SIG-M5 treated with dmso at 0.1 percent for 504 hours (cell line): ENCODE data around the gene TJP2.
"Not testable (repeated sequence)": the region's sequence is repeated elsewhere in the genome, so short reads cannot be mapped to it uniquely, and the experiment has no call there.

ENCODE experiments used
- DNase-seq: peaks from one replicate; lab custom pipeline; 2025; ENCODE audit not compliant: unreplicated experiment; lab: John Stamatoyannopoulos, UW

Gene TJP2

GRCh38 chr9:69157751-69158466 is 16.2 kb upstream of the TJP2 start:
- DNase-seq: no peak

- DNase-seq: no peak
These were observed 15.6 kb upstream of the TJP2 start for GRCh38 chr9:69158471-69158870.

- DNase-seq: not testable (repeated sequence)
These were observed 9.5 kb upstream of the TJP2 start for GRCh38 chr9:69164573-69164972.

- DNase-seq: no peak
These were observed 8.5 kb upstream of the TJP2 start for GRCh38 chr9:69165581-69165980.

- peak; percentile 20 for DNase-seq
These were observed 5.3 kb upstream of the TJP2 start for GRCh38 chr9:69168709-69169217.

- DNase-seq: no peak
These were observed 3.8 kb upstream of the TJP2 start for GRCh38 chr9:69170231-69170630.

- DNase-seq: no peak
These were observed 3.0 kb upstream of the TJP2 start for GRCh38 chr9:69171049-69171448.

GRCh38 chr9:69171517-69171916 is 2.6 kb upstream of the TJP2 start:
- no peak for DNase-seq

GRCh38 chr9:69172895-69173294 is 1.2 kb upstream of the TJP2 start:
- no peak for DNase-seq

GRCh38 chr9:69173497-69173890 is 583 bp upstream of the TJP2 start:
- DNase-seq: no peak

GRCh38 chr9:69174616-69175463 is 763 bp downstream of the TJP2 start:
- DNase-seq: peak; percentile 19

- DNase-seq: no peak
These were observed 1.4 kb downstream of the TJP2 start for GRCh38 chr9:69175486-69175885.

GRCh38 chr9:69176471-69177171 is 2.5 kb downstream of the TJP2 start:
- no peak for DNase-seq

- DNase-seq: no peak
These were observed 4.5 kb downstream of the TJP2 start for GRCh38 chr9:69178583-69179011.

- no peak for DNase-seq
These were observed 5.0 kb downstream of the TJP2 start for GRCh38 chr9:69179037-69179436.

GRCh38 chr9:69180200-69180599 is 6.1 kb downstream of the TJP2 start:
- DNase-seq: no peak

- peak; percentile 70 for DNase-seq
These were observed 6.6 kb downstream of the TJP2 start for GRCh38 chr9:69180670-69181069.

- DNase-seq: peak; percentile 27
These were observed 7.9 kb downstream of the TJP2 start for GRCh38 chr9:69181908-69182353.

GRCh38 chr9:69184266-69184665 is 10.2 kb downstream of the TJP2 start:
- no peak for DNase-seq

- DNase-seq: no peak
These were observed 12.9 kb downstream of the TJP2 start for GRCh38 chr9:69186841-69187611.

GRCh38 chr9:69188975-69189374 is 14.9 kb downstream of the TJP2 start:
- no peak for DNase-seq
